ENCODE results near the gene KCTD4.
A peak's percentile ranks its signal among the peaks of the same experiment; 100 is the strongest.

KCTD4 gene

GRCh38 chr13:45162821-45163220 lies 38.0 kb downstream of the KCTD4 start:
- peak; percentile 74 for DNase-seq (ENCODE audit: low read depth)
- no peak for TF ChIP-seq CTCF (conservative IDR thresholded peaks at IDR 0.05; ENCODE audit: low read depth, low read length)
- no peak overlapping the region for H3K4me3 ChIP-seq (ENCODE audit: low read length)

GRCh38 chr13:45162194-45162593 lies 38.7 kb downstream of the KCTD4 start:
- no peak for TF ChIP-seq CTCF (conservative IDR thresholded peaks at IDR 0.05; ENCODE audit: low read depth, low read length)
- no peak overlapping the region for H3K4me3 ChIP-seq (ENCODE audit: low read length)
- DNase-seq (ENCODE audit: low read depth), result no peak

GRCh38 chr13:45156565-45157361 lies 44.1 kb downstream of the KCTD4 start:
- DNase-seq (ENCODE audit: low read depth), result no peak
- no peak for TF ChIP-seq CTCF (conservative IDR thresholded peaks at IDR 0.05; ENCODE audit: low read depth, low read length)
- no peak overlapping the region for H3K4me3 ChIP-seq (ENCODE audit: low read length)

- no peak for TF ChIP-seq CTCF (conservative IDR thresholded peaks at IDR 0.05; ENCODE audit: low read depth, low read length)
- DNase-seq (ENCODE audit: low read depth), result no peak
- H3K4me3 ChIP-seq (ENCODE audit: low read length), result no peak overlapping the region
Observed at GRCh38 chr13:45149964-45150363, 50.9 kb downstream of the KCTD4 start.

- no peak overlapping the region for H3K4me3 ChIP-seq (ENCODE audit: low read length)
- no peak for DNase-seq (ENCODE audit: low read depth)
- no peak for TF ChIP-seq CTCF (conservative IDR thresholded peaks at IDR 0.05; ENCODE audit: low read depth, low read length)
Observed at GRCh38 chr13:45143346-45143751, 57.5 kb downstream of the KCTD4 start.

Measured in retinal pigment epithelial cell (primary cell).